H1 (cell line): ENCODE data around the gene NME4. TPM values are rescaled to one million over a fixed set of nuclear protein-coding genes. Genes with fewer than 3 reads are reported as not detected.

Source experiments
- CTCF ChIA-PET: fragments of 300-600 bp; sonication (Branson Sonifier 250); formaldehyde crosslinking; loops from one replicate; lab custom pipeline; 2021; ENCODE audit not compliant: partially characterized antibody; lab: Charles Lee
- POLR2A ChIA-PET: fragments of 300-600 bp; sonication (Branson Sonifier 250); formaldehyde crosslinking; loops from one replicate; lab custom pipeline; 2021; ENCODE audit warnings: inconsistent platforms; ENCODE audit not compliant: partially characterized antibody; lab: Charles Lee
- DNase-seq, 2 experiments: peaks; one replicate each; pipeline versions ENCODE4 v3.0.0 to v3.0.0-alpha.2; 2010 to 2022; ENCODE audit warnings: low spot score in 2 of 2, low read depth in 1 of 2, mixed read lengths in 1 of 2
- FAIRE-seq: peaks from 2 replicates; lab custom pipeline; 2011; peaks lifted over from hg19 to GRCh38; lab: Jason Lieb, UNC
- H2AFZ ChIP-seq: 2 replicates; pipeline ENCODE4 v1.8.1; 2012; ENCODE audit warnings: low read length, inconsistent platforms
- H2AK5ac ChIP-seq: 2 replicates; pipeline ENCODE4 v1.6.1; 2013; ENCODE audit warnings: low read depth, low read length
- H2BK120ac ChIP-seq: replicated peaks from 2 replicates; pipeline ENCODE3; 2013; ENCODE audit warnings: low read depth, low read length, inconsistent platforms
- H2BK12ac ChIP-seq: 2 replicates; pipeline ENCODE4 v1.6.1; 2013; ENCODE audit warnings: low read depth, low read length
- H2BK15ac ChIP-seq: 2 replicates; pipeline ENCODE4 v1.6.1; 2013; ENCODE audit warnings: low read length
- H2BK20ac ChIP-seq: 2 replicates; pipeline ENCODE4 v1.6.1; 2013; ENCODE audit warnings: low read length
- H2BK5ac ChIP-seq: 2 replicates; pipeline ENCODE4 v1.6.1; 2013; ENCODE audit warnings: low read depth, low read length
- H3K14ac ChIP-seq: 2 replicates; pipeline ENCODE4 v1.6.1; 2013; ENCODE audit warnings: inconsistent platforms; ENCODE audit not compliant: insufficient read length
- H3K18ac ChIP-seq: 2 replicates; pipeline ENCODE4 v1.6.1; 2013; ENCODE audit warnings: low read length; ENCODE audit errors: extremely low read depth
- H3K23ac ChIP-seq: 2 replicates; pipeline ENCODE4 v1.6.1; 2013; ENCODE audit warnings: inconsistent platforms; ENCODE audit not compliant: insufficient read length
- H3K23me2 ChIP-seq: 2 replicates; pipeline ENCODE4 v1.6.1; 2013; ENCODE audit warnings: low read depth, low read length
- H3K27ac ChIP-seq: 2 replicates; pipeline ENCODE4 v1.6.1; 2011; ENCODE audit warnings: low read depth, low read length, inconsistent platforms
- H3K27me3 ChIP-seq, 4 experiments: replicated peaks in 1 of 4; 1 replicate in 1 of 4; 2 replicates in 3 of 4; pipeline versions ENCODE4 v1.6.1 to v1.8.1; 2011 to 2013; ENCODE audit warnings: low read length in 3 of 4, mild to moderate bottlenecking in 3 of 4, inconsistent platforms in 2 of 4, mixed read lengths in 2 of 4, moderate library complexity in 1 of 4; ENCODE audit not compliant: control insufficient read depth in 3 of 4, insufficient read depth in 3 of 4; ENCODE audit errors: extremely low read depth in 1 of 4
- H3K36me3 ChIP-seq, 4 experiments: 2 replicates each; pipeline versions ENCODE4 v1.6.1 to v1.8.1; 2011 to 2013; ENCODE audit warnings: mild to moderate bottlenecking in 4 of 4, low read length in 3 of 4, moderate library complexity in 2 of 4, control low read depth in 1 of 4, inconsistent platforms in 1 of 4; ENCODE audit not compliant: insufficient read depth in 4 of 4, control insufficient read depth in 2 of 4
- H3K4ac ChIP-seq: replicated peaks from 2 replicates; pipeline ENCODE3; 2013; ENCODE audit warnings: low read length, low read depth, mixed read lengths, inconsistent platforms; ENCODE audit not compliant: insufficient read length
- H3K4me1 ChIP-seq, 4 experiments: replicated peaks in 1 of 4; 1 replicate in 1 of 4; 2 replicates in 3 of 4; pipeline versions ENCODE4 v1.6.1 to v1.8.1; 2011 to 2013; ENCODE audit warnings: low read length in 3 of 4, inconsistent platforms in 2 of 4, mixed read lengths in 1 of 4; ENCODE audit not compliant: insufficient read depth in 4 of 4, control insufficient read depth in 3 of 4
- H3K4me2 ChIP-seq, 2 experiments: 2 replicates each; pipeline versions ENCODE4 v1.6.1 to v1.8.1; 2011 to 2013; ENCODE audit warnings: low read depth in 2 of 2, low read length in 2 of 2, control low read depth in 1 of 2, inconsistent platforms in 1 of 2, mild to moderate bottlenecking in 1 of 2; ENCODE audit not compliant: insufficient read depth in 1 of 2
- H3K4me3 ChIP-seq, 4 experiments: fragments of 200-600, 300-600 bp in 1 of 4; sonication (generic), shearing (Covaris generic), sonication (Bioruptor Twin) in 1 of 4; 2 replicates each; pipeline versions ENCODE4 v1.5.1 to v1.8.1; 2011 to 2016; ENCODE audit warnings: low read length in 4 of 4, low read depth in 3 of 4, control low read depth in 2 of 4, inconsistent platforms in 2 of 4, mild to moderate bottlenecking in 2 of 4, mixed read lengths in 1 of 4, moderate library complexity in 1 of 4; ENCODE audit not compliant: insufficient read depth in 2 of 4; ENCODE audit errors: extremely low read depth in 1 of 4
- H3K56ac ChIP-seq: replicated peaks from 2 replicates; pipeline ENCODE3; 2013; ENCODE audit warnings: low read depth, mild to moderate bottlenecking, mixed read lengths, low read length, inconsistent platforms; ENCODE audit not compliant: insufficient read length
- H3K79me1 ChIP-seq: 2 replicates; pipeline ENCODE4 v1.6.1; 2013; ENCODE audit warnings: low read depth, low read length, control low read depth
- H3K79me2 ChIP-seq, 2 experiments: 2 replicates each; pipeline versions ENCODE4 v1.6.1 to v1.8.1; 2012 to 2013; ENCODE audit warnings: low read length in 2 of 2, mild to moderate bottlenecking in 2 of 2, inconsistent platforms in 1 of 2; ENCODE audit not compliant: insufficient read depth in 2 of 2, control insufficient read depth in 1 of 2
- H3K9ac ChIP-seq, 4 experiments: replicated peaks in 1 of 4; 1 replicate in 1 of 4; 2 replicates in 3 of 4; pipeline versions ENCODE4 v1.6.1 to v1.8.1; 2011 to 2013; ENCODE audit warnings: low read depth in 3 of 4, low read length in 3 of 4, control low read depth in 2 of 4, mild to moderate bottlenecking in 2 of 4, moderate library complexity in 2 of 4, inconsistent platforms in 1 of 4; ENCODE audit errors: extremely low read depth in 1 of 4
- H3K9me3 ChIP-seq, 2 experiments: 2 replicates each; pipeline versions ENCODE4 v1.6.1 to v1.8.1; 2012 to 2013; ENCODE audit warnings: mild to moderate bottlenecking in 2 of 2, moderate library complexity in 2 of 2, control low read depth in 1 of 2, inconsistent platforms in 1 of 2, low read depth in 1 of 2, low read length in 1 of 2, mixed read lengths in 1 of 2; ENCODE audit not compliant: insufficient read depth in 2 of 2
- H4K20me1 ChIP-seq, 2 experiments: replicated peaks in 1 of 2; 2 replicates each; pipeline versions ENCODE3 to v1.8.1; 2011 to 2013; ENCODE audit warnings: inconsistent platforms in 2 of 2, low read length in 2 of 2, mild to moderate bottlenecking in 1 of 2; ENCODE audit not compliant: insufficient read depth in 2 of 2, control insufficient read depth in 1 of 2
- H4K5ac ChIP-seq: 2 replicates; pipeline ENCODE4 v1.6.1; 2013; ENCODE audit warnings: low read length, low read depth, mixed read lengths, inconsistent platforms; ENCODE audit not compliant: insufficient read length
- H4K8ac ChIP-seq: 2 replicates; pipeline ENCODE4 v1.8.0; 2013; ENCODE audit warnings: mild to moderate bottlenecking, moderate library complexity, low read length, inconsistent platforms; ENCODE audit not compliant: insufficient read depth; ENCODE audit errors: extremely low read depth
- H4K91ac ChIP-seq: replicated peaks from 2 replicates; pipeline ENCODE3; 2013; ENCODE audit warnings: low read length, mixed read lengths, inconsistent platforms; ENCODE audit not compliant: insufficient read length
- HDAC6 ChIP-seq: IDR thresholded peaks from one replicate; pipeline ENCODE4 v1.7.1; 2012; ENCODE audit warnings: low read depth, mild to moderate bottlenecking, inconsistent platforms, low read length, moderate library complexity
- JUN ChIP-seq: IDR thresholded peaks from 2 replicates; pipeline ENCODE4 v1.6.1; 2011; ENCODE audit warnings: low read depth, mild to moderate bottlenecking, improper control_type of control experiment, low read length
- KDM1A ChIP-seq: fragments of 200-600, 300-600 bp; sonication (generic); IDR thresholded peaks from 2 replicates; pipeline ENCODE4 v1.7.1; 2016; ENCODE audit warnings: mild to moderate bottlenecking, low read length, borderline replicate concordance
- TAF7 ChIP-seq: optimal IDR thresholded peaks from 2 replicates; pipeline ENCODE3; 2011; ENCODE audit warnings: low read depth, mild to moderate bottlenecking, inconsistent platforms, low read length, moderate library complexity, borderline replicate concordance
- WGBS, 2 experiments: shearing (Covaris generic) in 1 of 2; methylation state at CpG; one replicate each; pipeline versions ENCODE4 v1.1.6 to v1.1.7; 2013 to 2015; ENCODE audit warnings: low lambda C conversion rate in 2 of 2, mixed read lengths in 2 of 2, inconsistent platforms in 1 of 2, low coverage in 1 of 2, missing lambda C conversion rate in 1 of 2; ENCODE audit not compliant: insufficient replicate concordance in 2 of 2, insufficient coverage in 1 of 2, insufficient read length in 1 of 2; ENCODE audit errors: extremely low coverage in 1 of 2, missing lambda C conversion rate in 1 of 2; 5-methylcytosine and 5-hydroxymethylcytosine counted together
- polyA plus RNA-seq, 7 experiments: library from polyadenylated mRNA; depleted of rRNA in 3 of 7; stranded (reverse) in 5 of 7; unstranded in 2 of 7; fragments of >200 nt in 5 of 7; fragments of 200-250 nt in 2 of 7; gene quantifications; 1 replicate in 5 of 7; 2 replicates in 1 of 7; 4 replicates in 1 of 7; pipeline versions ENCODE4 v1.2.1 to v1.2.3, GENCODE V29; 2011 to 2013; ENCODE audit warnings: missing spikeins in 2 of 7, mixed read lengths in 2 of 7
- total RNA-seq: library from RNA; stranded (reverse); fragmentation: NEBNext Ultra II Directional; extraction: Animal tissue kit (Norgen Biotek cat#: 25700); gene quantifications from 2 replicates; pipeline ENCODE4 v1.2.1, GENCODE V29; 2021
- TF ChIP-seq, protein P1 (sequence below): IDR thresholded peaks from 2 replicates; pipeline ENCODE4 v1.6.1; 2011; ENCODE audit warnings: low read depth, mild to moderate bottlenecking, low read length; ENCODE audit not compliant: insufficient read depth

NME4 gene
- total and polyA plus RNA-seq, 2 of the 8 experiments (the other 6 are each of a cell fraction or from before 2014, with no cell fraction given) = 408 to 863 TPM

DNA sequence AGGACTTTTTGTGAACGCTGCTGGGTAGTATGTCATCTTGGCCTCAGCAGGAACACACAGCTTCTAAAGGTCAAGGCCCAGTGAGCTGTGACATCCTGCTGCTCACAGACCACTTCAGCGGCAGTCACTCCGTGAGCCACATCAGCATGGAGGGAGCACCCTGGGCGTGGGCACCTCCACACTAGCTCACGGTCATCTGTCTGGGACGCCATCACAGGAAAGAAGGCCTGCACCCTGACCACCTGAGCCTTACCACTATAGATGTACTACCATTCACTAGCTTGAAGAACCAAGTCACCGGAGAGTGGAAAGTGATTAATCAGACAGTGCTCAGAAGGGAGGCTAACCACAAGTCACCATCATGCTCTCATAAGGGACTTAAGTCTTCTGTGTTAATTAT is 47.8 kb upstream of the NME4 start:
- H3K4ac ChIP-seq = no peak overlapping the region
- H2AK5ac ChIP-seq = no peak overlapping the region
- H3K4me2 ChIP-seq = no peak overlapping the region
- H3K23me2 ChIP-seq = peaks cover 7% of the 10 kb centered on the region; the same call in 1 of the 2 replicates
- no peaks in the 10 kb centered on the region for H3K27me3 ChIP-seq
- POLR2A ChIA-PET = interaction anchor here (0.7 to 1.2 kb wide), 3 partner anchors 32 to 296 kb away, joined by 3 to 4 read pairs (median 3); no protein-coding TSS in a partner anchor
- H3K79me1 ChIP-seq = peaks cover 33% of the 10 kb centered on the region
- CTCF ChIA-PET = interaction anchor here (0.7 to 2.4 kb wide), 11 partner anchors 12 to 273 kb away, joined by 3 to 12 read pairs (median 4); partner anchors contain the start of gene MRPL28
- no peak overlapping the region for H3K4me3 ChIP-seq
- H3K36me3 ChIP-seq = peaks cover 7 to 20% (median 10%) of the 10 kb centered on the region in 4 experiments; a peak in 6 of 8 replicates
- H4K20me1 ChIP-seq = peaks cover 14 to 38% of the 10 kb centered on the region in 2 experiments
- H2BK120ac ChIP-seq = no peak overlapping the region
- no peak overlapping the region for H4K8ac ChIP-seq
- H3K79me2 ChIP-seq = peaks cover 16 to 72% of the 10 kb centered on the region in 2 experiments; a peak in 3 of 4 replicates
- H3K23ac ChIP-seq = no peak overlapping the region
- TF ChIP-seq JUN (no peak), TAF7 (no peak), HDAC6 (no peak), KDM1A (no peak)
- TF ChIP-seq, protein P1, sequence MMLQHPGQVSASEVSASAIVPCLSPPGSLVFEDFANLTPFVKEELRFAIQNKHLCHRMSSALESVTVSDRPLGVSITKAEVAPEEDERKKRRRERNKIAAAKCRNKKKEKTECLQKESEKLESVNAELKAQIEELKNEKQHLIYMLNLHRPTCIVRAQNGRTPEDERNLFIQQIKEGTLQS = no peak
- H3K18ac ChIP-seq = no peak overlapping the region
- H3K9ac ChIP-seq = no peak overlapping the region
- H2BK5ac ChIP-seq = no peak overlapping the region
- no peak overlapping the region for H2BK12ac ChIP-seq
- DNase-seq = no peak
- no peaks in the 10 kb centered on the region for H3K9me3 ChIP-seq
- no peak overlapping the region for H2BK20ac ChIP-seq
- H3K27ac ChIP-seq = no peak overlapping the region
- no peak for FAIRE-seq
- no peak overlapping the region for H3K14ac ChIP-seq
- H3K56ac ChIP-seq = no peak overlapping the region
- H2AFZ ChIP-seq = no peak overlapping the region
- no peak overlapping the region for H4K5ac ChIP-seq
- 87% methylated on average over 7 of the region's 7 CpGs; no CpG with 5 or more reads in 1 of the 2 experiments for WGBS, 2 experiments
- H2BK15ac ChIP-seq = no peak overlapping the region
- no peak overlapping the region for H4K91ac ChIP-seq
- H3K4me1 ChIP-seq = peaks cover 0 to 4% (median 2%) of the 10 kb centered on the region in 4 experiments; a peak in 4 of 7 replicates
